NCI-H82 (cell line): Measurements from ENCODE around the gene MUL1.
"Not testable (repeated sequence)": the region's sequence is repeated elsewhere in the genome, so short reads cannot be mapped to it uniquely, and the experiment has no call there.

ENCODE experiments used
- DNase-seq: peaks from one replicate; lab custom pipeline; 2025; lab: John Stamatoyannopoulos, UW

MUL1 gene

GRCh38 chr1:20511518-20512428, 3.8 kb upstream of the MUL1 start:
- no peak for DNase-seq

GRCh38 chr1:20508411-20508771, 440 bp upstream of the MUL1 start:
- no peak for DNase-seq

GRCh38 chr1:20507248-20507563, 745 bp downstream of the MUL1 start:
- peak; percentile 51 for DNase-seq

- DNase-seq = no peak
These were observed 2.5 kb downstream of the MUL1 start for GRCh38 chr1:20505488-20505887.

- DNase-seq = no peak
These were observed 7.2 kb downstream of the MUL1 start for GRCh38 chr1:20500716-20501115.

- DNase-seq = no peak
These were observed 8.2 kb downstream of the MUL1 start for GRCh38 chr1:20499718-20500117.

- no peak for DNase-seq
These were observed 8.8 kb downstream of the MUL1 start for GRCh38 chr1:20499105-20499504.

- DNase-seq = no peak
These were observed 9.8 kb downstream of the MUL1 start for GRCh38 chr1:20498116-20498515.

- no peak for DNase-seq
These were observed 10.4 kb downstream of the MUL1 start for GRCh38 chr1:20497506-20497905.

GRCh38 chr1:20496725-20497383, 11.1 kb downstream of the MUL1 start:
- not testable (repeated sequence) for DNase-seq

- no peak for DNase-seq
These were observed 11.7 kb downstream of the MUL1 start for GRCh38 chr1:20496241-20496661.

GRCh38 chr1:20495661-20496060, 12.3 kb downstream of the MUL1 start:
- DNase-seq = no peak

GRCh38 chr1:20494609-20495311, 13.2 kb downstream of the MUL1 start:
- no peak for DNase-seq

- peak; percentile 91 for DNase-seq
These were observed 13.9 kb downstream of the MUL1 start for GRCh38 chr1:20493839-20494608.

- no peak for DNase-seq
These were observed 14.6 kb downstream of the MUL1 start for GRCh38 chr1:20493309-20493708.

GRCh38 chr1:20492751-20493150, 15.2 kb downstream of the MUL1 start:
- no peak for DNase-seq

GRCh38 chr1:20491866-20492265, 16.1 kb downstream of the MUL1 start:
- DNase-seq = no peak

- DNase-seq = no peak
These were observed 16.8 kb downstream of the MUL1 start for GRCh38 chr1:20491178-20491577.

- peak; percentile 91 for DNase-seq
These were observed 20.7 kb downstream of the MUL1 start for GRCh38 chr1:20487236-20487590.

GRCh38 chr1:20486457-20487235, 21.3 kb downstream of the MUL1 start:
- peak; percentile 85 for DNase-seq
